Measurements from ENCODE around the gene CTTNBP2.

The CTTNBP2 gene

DNA sequence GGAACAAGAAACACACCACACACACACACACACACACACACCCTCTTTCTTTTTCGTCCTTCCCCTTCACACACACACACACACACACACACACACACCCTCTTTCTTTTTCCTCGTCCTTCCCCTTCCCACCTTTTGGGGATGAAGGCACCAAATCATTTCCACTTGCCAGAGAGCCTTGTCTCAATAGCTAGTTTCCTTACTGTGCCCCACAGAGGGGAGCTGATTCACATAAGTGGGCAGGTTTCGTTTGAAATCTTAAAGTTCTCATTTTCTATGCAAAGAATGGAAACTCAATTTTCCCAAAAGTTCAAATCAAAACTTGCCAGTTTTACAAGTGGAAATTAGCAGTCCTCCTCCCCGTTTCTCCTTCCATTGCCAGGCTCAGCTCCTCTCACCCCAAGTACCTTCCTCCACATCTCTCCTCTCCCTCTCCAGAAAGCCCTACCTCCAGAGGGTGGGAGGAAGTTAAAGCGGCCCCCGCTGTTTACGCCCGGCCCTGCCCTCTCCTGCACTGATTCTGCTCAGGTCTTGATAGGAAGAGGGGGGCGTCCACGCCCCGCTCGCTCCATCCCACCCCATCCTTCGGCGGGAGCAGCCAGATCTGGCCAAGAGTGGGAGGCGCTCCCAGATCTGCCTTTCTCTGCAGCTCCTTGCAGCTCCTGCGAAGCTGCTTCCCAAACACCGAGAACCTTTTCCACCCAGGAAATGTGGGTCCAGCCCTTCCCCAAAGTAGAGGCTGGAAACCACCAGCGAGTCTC lies 1.3 kb downstream of the CTTNBP2 start:
- no peak for DNase-seq

DNA sequence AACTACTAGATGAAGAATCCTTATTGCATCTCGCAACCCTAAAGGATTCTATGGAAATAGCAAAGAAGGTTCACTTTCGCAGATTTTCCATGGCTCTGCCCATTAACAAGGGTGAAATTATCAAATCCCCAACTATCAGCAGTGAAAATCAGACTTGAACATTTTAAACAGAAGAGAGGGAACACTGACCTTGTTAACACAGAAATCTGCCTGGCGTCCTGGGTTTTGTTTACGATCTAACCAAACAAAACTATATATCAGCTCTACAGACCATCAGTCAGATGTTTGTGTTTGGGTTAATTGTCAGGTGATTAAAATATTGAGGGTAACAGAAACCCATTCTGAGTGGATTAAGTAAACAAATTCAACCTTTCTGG lies 1.9 kb downstream of the CTTNBP2 start:
- no peak for DNase-seq

DNA sequence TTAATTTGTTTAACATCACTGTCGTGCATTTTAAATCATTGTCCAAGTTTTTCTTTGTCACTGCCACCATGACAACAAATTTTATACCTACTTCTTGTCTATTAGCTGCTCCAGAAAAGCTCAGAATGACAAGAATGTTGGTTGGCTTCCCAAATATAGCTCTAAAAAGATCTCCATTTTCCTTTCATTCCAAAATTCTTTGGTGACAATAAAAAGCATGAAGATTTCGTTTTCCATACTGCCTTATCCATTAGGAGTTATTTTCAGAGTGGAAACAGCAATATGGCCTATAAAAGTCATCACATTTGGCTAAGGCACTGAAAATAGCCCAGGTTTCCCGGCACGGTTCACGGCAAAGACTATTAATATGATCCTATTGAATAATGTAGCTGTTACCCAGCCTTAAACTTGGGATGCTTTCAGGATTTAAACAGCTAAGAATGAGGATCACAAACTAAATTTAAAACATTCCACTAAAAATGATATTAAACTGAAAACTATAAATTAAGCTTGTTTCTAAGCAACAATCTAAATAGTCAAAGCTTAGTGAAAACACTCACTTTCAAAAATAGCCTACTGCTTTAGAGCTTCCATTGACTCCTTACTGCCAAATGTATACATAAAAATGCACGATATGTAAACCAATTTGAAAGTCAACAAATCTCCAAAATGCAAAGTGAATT lies 2.7 kb downstream of the CTTNBP2 start:
- DNase-seq: no peak

DNA sequence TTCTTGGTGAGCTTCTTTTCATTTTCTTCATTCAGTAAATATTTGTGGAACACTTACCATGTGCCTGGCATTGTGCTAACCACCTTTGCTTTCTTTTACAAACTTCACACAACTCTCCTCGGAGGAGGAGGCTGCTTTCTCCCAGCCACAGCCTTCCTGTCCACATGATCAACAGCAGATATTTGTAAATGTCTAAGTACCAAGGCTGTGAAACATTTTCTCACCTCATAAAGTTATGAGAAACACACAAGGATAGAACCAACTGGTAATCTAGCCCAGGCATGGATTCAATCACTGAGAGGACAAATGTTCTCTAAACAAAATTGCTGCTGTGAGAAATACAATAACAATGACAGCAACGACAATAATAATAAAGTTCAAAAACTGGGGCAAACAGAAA lies 3.9 kb downstream of the CTTNBP2 start:
- no peak for DNase-seq

DNA sequence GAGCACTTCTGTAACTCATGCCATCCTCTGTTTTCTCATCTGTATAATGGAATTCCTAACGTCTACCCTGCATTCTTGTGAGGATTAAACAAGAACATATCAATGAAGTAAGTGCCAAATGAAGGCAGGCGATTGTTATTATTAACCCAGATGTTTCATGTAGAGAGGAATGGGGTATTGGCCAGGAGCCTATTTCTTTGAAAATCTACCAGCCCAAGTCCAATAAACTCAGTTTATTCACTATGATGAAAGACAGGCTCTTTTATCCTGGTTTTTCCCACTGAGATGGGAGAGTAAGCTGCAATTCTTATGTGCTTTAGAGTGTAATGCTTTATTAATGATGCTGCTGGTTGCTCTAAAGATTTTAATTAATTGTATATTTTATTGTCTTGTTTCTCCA lies 9.6 kb downstream of the CTTNBP2 start:
- DNase-seq: no peak

DNA sequence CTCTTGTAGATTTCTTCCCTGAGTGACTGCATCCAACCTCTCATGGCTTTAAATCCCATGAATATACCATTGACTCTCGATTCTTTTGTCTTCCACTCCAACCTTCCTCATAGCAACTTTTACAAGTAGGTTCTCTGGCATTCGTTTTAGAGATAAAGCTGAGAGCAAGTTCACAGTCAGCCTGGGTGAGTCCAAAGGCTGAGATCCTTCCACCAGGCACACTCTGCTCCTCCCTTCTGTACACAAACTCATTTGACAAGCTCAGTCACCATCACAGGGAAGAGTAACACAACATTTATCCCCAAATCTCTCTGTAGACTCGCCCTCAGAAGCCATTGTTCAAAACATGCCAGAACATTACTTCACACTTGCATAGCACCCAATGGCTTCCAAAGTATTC lies 10.9 kb downstream of the CTTNBP2 start:
- DNase-seq: no peak

DNA sequence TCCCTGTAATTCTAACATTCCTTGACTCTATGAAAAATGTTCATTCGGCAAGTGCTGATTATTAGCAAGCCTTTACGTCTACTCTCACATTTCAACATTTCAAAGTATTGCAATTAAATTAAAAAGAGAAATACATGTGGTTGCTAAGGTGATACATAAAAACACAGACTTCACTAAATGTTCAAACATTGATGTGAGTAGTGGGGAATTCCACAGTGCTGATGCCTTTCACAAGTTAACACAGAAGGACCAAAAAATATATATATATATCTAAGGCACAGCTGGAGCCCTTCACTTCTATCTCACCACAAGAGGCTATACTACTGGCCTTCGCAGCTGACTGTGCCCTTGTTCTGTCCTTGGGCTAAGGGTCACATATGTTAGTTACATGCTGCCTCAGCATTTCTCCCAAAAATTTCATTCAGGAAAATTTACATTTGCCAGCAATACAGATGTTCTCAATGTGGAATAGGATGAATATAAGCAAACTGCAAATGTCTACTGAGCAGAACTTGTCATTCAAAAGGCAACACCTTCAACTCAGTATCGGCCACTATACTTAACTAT lies 13.9 kb downstream of the CTTNBP2 start:
- no peak for DNase-seq

DNA sequence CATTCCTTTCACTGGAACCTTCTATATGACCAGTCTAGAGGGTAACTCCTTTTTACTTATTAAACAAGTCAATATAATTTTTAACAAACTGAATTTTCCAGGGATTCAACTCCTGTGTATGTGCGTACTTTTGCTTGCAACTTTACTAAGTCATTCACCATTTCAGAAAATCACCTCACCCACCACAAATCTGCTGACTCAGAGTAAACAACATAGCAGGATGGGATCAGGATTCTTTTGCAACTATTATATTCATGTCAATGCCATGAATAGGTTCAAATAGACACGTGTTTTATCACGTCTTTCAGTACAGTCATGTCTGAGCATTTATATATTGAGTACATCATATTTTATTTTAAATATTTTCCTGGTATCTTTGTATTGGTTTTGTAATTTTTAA lies 14.5 kb downstream of the CTTNBP2 start:
- DNase-seq: no peak

DNA sequence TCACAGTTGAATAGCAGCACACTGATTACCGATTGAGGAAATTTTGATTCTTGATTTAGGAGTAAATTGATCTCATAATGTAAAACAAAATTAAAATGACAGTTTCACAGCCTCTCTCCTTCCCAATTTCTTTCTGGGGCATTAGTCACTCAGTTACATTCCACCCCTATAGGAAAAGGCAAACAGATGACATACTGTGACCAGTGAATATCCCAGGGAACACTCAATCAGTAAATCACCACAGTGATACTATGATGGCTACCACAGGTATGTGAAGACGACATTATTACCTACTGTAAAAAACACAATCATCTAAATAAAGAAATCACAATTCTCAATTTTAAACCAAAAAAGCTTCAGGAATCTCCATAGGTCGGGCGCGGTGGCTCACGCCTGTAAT lies 15.5 kb downstream of the CTTNBP2 start:
- no peak for DNase-seq

DNA sequence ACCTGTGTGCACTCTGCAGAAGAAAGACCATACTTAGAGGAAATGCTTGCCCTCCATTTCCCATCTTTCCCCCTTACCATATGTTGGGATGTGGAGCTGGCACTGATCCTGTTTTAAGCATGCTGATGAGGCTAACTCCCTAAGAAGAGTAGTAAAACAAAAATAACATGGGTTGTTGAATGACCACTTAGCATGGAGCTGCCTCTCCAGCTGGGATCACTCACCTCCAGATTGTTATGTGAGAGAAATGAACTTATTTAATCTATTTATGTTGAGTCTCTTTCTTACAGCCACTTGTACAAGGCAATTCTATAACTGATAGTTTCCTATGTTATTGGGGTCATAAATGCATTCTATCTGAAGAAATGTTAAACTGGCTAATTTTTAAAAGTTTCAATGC lies 17.0 kb downstream of the CTTNBP2 start:
- DNase-seq: no peak

DNA sequence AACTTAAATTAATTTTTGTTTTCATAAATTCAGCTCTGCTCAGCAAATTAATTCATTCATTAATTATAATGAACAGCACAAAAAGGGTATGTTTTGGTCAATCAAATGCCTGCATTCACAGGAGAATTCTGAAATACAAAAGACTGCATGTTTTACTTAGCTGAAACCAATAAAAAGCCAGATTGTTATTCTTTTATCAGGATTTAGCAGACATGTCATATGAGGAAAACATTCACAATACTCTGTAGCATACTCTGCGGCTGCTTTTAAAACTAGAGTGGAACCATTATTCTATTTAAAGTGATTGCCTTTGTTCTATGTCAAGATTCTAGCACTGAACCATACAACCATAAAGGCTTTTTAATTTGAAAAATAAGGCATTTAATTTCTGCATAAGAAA lies 19.1 kb downstream of the CTTNBP2 start:
- DNase-seq: no peak

DNA sequence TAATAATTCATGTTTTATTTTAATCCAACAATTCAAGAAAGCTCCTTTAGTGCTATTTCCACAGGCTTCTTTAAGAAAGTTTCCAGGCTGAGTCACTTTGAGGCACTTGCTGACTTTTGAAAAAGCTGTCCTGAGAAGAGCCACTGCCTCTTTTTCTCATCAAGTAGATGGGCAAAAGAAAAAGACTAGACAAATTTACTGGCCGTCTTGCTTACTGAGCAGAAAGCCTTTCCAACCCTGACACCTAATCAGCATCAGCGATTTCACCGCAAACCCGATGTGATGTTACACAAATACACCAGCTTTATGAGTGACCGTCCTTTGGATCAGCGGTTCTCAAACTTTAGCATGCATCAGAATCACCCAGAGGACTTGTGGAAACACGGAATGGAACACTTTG lies 24.3 kb downstream of the CTTNBP2 start:
- DNase-seq: no peak

DNA sequence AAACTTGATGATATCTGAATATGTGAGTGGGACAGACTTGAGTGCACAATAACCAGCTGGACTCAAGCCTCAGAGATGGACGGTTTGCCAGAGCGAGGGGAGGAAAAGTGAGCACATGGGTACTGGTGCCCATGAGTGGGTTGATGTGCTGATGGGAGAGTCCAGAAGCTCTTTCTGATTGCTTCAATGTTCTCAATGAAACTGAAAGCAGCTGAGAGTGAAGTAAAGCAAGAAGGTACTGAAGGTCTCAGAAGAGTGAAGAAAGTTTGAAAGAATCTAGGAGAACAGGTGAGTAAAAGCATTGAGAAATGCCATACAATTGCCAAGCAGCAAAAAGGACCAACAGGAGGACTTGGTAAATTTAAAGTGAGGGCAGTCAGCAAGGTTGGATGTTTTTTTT lies 28.6 kb downstream of the CTTNBP2 start:
- no peak for DNase-seq

DNA sequence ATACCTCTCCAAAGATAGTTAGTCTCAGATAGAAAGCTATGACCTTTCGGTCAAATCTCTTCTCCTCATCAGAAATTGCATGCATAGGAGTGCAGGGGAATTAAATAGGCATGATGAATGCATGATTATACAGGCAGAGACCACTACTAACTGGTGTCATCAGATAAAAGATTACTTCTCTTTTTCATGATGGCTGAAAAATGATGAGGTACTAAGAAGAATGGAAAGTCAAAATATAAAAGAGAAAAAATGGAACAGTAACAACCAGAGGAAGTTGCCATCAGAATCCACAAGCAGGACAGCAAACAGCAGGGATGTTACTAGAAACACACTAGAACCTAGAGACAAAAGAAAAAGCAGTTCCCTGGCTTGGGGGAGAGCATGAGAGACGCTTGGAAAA lies 31.6 kb downstream of the CTTNBP2 start:
- DNase-seq: no peak

DNA sequence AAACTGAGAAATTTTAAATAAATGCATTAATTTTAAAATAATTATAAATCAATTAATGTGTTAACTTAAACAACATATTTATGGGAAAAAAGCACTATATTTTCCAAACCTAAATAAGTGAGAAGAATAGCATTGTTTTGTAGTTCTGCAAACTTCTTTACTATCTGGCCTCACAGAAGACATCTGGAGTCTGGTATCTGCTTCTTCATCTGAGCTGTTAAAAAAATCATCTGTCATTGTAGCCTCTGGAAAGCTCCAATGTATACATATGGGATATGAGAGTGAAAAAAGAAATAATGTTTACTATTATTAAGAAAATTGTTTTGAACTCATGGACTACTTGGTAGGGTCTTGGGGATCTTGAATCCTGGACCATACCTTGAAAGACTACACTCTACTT lies 32.2 kb downstream of the CTTNBP2 start:
- DNase-seq: no peak

DNA sequence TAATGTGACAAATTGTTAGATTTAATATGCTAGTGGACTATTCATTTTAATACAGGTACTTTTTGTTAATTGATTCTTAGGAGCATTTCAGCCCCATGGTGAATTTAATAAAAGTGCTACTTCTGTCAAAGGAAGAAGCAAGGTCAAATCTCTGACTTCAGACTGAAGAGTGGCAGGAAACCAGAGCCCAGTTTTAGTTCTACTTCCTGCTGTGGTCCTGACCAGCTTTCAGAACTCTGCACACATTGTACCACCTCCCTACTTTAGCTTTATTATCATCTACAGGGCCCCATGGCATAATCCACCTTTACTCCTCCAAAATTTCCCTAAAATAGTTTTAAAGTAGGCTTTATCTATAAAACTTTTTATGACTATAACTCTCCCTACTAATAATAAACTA lies 33.7 kb downstream of the CTTNBP2 start:
- DNase-seq: no peak

DNA sequence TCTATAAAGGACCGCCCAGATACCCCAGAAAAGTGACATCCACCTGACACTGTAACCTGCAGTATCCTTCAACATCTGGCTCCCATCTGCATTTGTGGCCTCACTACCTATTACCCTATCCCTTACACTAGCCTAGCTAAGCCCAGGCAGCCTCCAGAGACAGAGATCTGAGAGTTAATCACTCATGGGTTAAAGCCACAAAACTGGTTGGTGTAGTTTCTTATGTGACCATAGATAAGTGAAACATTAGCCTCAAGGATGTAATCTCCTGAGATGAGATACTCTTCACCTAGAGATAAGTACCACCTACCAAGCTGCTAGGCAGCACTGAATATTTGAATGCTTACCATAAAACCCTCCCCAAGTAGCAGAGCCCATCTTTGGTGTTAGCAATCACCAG lies 35.4 kb downstream of the CTTNBP2 start:
- DNase-seq: no peak

DNA sequence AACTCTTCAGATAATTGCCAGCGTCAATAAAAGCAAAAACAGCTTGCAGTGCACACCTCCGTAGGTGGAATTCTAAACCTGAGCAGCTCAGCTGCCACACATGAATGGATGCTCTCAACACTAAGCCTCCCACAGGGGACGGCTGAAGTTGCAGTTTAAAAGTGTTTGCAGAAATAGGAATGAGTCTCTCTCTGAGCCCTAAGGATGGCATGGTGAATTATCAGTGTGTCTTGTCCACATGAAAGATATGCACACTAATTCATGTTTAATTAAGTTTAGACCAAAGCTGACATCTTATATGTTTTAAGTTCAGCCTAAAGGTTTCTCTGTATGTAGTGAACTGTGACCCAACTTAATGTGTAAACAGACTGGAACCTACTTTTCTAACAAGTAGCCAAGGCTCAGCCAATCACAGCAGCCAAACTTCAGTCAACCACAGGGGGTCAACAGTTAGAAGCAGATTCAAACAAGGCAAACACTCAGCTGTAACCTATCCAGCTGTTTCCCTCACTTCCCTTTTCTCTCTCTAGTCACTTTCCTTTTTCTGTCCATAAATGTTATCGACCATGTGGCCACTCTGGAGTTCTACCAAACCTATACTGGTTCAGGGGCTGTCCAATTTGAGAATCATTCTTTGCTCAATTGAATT lies 38.1 kb downstream of the CTTNBP2 start:
- DNase-seq: no peak

DNA sequence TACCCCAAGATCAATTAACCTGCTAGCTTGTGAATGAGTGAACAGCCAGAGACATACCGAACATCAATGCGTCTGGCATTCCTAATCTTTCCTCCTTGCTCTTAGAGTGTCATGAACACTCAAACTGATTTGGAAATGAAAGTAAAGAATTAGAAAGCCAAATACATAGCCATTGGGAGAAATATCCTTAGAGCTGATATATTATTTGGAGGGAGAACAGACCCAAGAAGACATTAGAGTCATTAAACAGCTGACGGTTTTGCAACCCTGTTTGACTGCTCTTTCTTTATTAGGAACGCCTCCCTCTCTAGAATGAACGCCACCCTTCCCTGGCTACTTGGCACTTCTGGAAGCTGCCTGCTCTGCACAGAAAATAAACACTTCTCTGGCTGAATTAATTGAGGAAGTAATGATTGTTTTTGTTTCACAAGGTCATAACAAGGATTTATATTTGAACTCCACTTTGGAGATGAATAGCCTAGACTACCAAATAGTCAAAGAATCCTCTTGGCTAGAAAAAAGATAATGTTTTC lies 42.8 kb downstream of the CTTNBP2 start:
- no peak for DNase-seq

DNA sequence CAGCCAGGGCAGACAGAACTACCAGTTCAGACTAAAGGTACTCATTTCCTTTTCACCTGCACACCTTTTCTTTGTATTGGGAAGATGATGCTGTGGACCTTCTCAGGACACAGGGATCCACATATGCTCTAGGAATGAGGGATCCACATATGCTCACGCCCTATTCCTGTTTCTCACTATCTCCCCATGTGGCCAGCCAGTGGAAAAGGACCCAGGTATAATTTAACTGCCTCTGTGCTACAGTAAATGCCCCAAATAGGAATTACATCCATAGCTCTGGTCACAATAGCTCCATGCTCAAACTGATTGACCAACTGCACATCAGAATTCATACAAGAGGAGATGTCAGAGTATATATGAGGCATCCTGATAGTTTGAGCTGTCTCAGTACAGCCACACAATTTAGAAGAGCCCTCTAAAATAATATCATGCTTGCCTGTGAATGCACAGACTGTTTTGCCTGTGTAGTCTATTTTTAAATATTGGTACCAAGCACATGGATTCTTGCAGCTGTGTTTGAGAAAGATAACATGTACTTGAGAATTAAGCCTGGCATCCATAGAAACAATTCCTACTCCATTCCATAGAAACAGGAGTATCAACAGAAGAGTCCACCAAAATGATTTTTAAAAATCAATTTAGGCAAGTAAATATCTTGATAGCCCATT lies 43.7 kb downstream of the CTTNBP2 start:
- no peak for DNase-seq

DNA sequence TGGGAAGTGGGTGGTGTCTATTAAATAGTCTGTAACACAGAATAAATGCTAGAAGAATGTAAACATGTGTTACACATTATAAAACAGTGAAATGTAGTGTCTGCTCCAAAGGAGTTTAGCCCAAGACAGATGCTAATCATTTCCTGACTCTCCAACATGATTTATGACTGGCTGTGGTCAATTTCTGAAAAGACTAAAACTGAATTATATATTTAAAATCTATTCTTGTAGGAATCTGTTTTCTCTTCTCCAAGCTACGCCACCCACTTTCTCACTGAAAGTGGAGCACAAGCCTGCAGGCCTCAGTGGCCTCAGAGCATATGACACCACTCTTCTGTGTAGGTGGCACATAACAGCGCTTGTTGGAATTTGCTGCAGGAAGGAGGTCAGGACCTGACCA lies 44.4 kb downstream of the CTTNBP2 start:
- no peak for DNase-seq

DNA sequence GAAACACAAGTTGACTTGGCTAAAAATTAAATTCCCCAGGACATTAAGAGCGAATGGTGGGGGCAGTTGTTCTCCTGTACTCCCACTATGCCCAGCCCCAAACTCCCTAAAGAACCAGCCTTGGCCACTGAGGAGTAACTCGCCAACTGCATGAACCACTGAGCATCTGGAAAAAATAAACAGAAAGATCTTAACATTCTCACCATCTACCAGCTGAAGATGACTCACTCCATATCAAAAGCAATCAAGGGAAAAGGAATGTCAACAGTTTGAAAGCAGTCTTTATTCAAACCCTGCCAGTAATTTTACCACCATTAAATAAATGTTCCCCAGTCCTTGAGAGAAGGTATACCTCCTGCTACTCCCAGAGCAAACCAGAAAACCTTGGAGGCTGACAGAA lies 45.4 kb downstream of the CTTNBP2 start:
- DNase-seq: peak; percentile 4

DNA sequence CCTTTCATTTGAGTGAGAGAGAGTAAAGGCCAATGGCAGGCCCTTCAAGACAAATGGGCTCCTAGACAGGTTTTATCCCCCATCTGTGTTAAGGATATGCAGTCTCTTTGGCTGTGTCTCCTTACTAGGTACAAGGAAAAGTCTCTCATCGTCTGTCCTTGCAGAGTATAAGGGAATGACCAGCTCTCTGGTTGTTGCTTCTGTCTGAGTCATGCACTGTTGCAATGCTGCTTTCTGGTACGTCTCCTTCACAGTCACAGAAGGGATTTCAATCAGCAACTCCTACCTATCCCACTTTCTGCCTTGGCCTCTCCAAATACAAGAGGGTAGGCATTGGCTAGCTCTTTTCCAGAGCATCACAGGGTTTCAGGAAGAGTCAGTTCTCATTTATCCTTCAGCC lies 48.1 kb downstream of the CTTNBP2 start:
- no peak for DNase-seq

Data from T1000 (cell line).